Activated CD4-positive, alpha-beta T cell treated with anti-CD3 and anti-CD28 coated beads, Interleukin-2, amount 50 U/mL, for 24 hours (primary cell): Measurements from ENCODE around the gene MYO5B.

Experiments used
- DNase-seq, 2 donors: peaks; one replicate each; pipeline ENCODE4 v3.0.0-alpha.2; 2020; ENCODE audit warnings: low read depth in 1 of 2, low spot score in 1 of 2

The MYO5B gene

GRCh38 chr18:49926106-49926745 is 268.7 kb downstream of the MYO5B start:
- no peak for DNase-seq

DNA sequence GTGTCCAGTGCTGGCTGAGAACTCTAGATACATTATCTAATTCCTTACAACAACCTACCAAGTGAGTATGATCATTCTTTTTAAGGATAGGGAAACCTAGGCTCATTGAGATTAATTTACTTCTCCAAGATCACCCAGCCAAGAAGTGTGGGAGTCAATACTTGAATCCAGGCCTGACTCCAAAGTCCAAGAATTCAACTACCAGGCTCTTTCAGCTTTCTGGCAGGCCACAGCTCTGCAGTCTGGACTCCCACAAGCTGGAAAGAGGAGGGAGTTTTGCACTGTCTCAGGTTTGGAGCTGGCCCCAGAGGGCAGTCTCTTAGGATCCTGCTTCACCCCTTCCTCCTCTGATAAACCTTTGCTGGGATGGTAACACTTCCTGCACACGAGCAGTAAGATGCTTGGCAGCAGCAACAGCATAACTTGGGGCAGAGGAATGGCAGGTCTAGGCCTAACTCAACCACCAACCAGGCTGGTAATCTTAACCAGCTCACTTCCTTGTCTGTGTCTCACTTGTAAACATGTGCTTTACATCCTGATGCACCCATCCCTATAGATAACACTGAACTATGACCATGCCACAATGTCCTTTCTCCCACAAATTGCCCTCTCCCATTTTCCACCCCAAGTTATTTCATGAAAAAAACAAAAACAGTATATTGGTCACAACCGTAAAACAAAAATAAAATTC is 270.5 kb downstream of the MYO5B start:
- DNase-seq, result no peak

GRCh38 chr18:49922228-49922627 is 272.7 kb downstream of the MYO5B start:
- DNase-seq, result no peak

DNA sequence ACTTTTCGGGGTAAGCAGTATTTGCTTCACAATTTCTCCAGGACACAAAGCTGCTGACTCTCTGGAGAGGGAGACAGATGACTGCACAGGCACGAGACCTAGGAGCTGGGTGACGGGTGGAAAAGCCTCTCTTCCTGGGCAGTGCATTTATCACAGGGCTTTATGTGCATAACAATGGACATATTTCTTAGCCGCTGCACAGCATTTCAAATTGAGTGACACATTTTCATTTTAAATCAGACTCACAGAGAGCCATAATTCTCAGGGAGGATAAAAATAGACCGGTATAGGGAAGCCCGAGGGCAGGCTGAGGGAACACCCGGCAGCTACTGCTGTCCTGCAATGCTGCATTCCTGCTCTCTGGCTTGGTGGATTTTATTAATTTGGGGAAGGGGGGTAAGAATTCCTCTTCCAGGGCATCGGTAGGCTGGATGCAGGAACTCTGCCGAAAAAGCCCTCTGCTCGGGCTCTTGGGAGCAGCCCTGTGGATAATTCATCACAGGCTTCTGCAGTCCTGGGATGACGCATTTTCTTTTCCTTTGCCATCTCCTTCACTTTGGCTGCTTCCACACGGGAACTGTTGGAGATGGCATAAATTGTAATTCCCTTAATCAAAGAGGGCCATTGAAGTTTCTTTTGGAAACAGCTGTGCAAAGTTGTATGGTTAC is 273.5 kb downstream of the MYO5B start:
- DNase-seq, result no peak

GRCh38 chr18:49920731-49921130 is 274.2 kb downstream of the MYO5B start:
- DNase-seq, result no peak

- no peak for DNase-seq
Observed at GRCh38 chr18:49917742-49918141, 277.2 kb downstream of the MYO5B start.

GRCh38 chr18:49915352-49915751 is 279.6 kb downstream of the MYO5B start:
- no peak for DNase-seq

- no peak for DNase-seq
Observed at GRCh38 chr18:49913221-49913620, 281.7 kb downstream of the MYO5B start.

- no peak for DNase-seq
Observed at GRCh38 chr18:49911427-49911826, 283.5 kb downstream of the MYO5B start.

GRCh38 chr18:49910986-49911385 is 284.0 kb downstream of the MYO5B start:
- DNase-seq, result no peak

DNA sequence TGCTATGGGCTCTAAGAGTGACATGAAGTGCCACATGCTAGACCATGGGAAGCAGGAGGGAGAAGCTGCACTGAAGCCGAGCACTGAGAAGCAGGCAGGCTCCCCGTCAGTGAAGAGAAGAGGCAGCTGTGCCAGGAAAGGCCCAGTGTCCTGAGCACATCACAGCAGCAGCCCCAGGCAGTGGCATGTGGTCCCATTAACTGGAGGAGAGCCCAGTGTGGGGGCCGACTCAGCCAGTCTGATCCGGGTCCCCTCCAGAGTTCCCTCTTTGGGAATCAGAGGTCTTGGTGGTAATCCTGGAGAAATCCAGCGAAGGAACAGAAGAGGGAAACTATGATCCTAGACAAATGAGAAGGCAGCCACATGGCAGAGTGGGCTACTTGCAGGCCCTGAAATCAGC is 284.9 kb downstream of the MYO5B start:
- DNase-seq, result no peak

DNA sequence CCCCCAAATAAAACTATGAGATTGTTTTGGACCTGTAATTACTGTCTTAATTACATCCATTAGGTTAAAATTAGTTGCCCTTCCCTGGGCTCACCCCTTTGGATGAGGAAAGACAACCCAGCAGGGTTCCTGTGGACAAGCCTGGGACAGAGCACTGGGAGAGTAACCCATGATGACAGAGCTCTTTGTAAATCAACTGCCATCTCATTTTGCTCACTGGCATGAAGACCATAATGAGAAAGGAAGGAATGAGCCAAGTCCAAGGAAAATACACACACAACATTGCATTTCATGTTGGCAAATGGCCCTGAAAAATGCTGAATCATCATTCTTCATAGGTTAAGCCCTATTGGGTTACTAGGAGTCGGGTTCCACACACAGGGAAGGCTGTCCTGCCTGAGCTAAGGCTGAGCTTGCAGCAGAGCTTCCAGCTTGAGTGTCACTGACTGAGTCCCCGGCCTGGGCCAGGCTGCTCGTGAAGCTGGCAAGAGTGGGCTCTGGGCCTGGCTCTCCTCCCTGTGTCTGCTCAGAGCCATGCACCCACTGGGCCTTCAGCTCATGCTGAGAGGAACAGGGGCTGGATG is 287.5 kb downstream of the MYO5B start:
- no peak for DNase-seq

DNA sequence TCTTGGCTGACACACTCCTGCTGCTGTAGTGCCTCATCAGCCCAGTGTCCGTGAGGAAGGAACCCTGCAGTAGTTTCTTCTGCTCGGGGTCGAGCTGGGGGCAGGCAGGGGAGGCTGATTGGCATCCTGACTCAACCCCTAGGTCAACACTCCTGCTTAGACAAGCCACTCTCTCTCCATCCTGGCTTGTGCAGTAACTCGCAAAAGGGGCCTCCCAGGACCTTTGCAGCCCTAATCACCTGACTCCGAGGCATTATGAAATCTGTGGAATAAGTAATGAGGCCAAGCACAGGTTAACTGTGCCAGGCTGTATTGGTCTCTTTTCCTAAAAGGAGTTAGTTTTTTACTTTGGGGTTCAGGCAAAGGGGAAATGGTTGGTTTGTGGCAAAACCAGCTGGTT is 289.2 kb downstream of the MYO5B start:
- DNase-seq, result no peak

DNA sequence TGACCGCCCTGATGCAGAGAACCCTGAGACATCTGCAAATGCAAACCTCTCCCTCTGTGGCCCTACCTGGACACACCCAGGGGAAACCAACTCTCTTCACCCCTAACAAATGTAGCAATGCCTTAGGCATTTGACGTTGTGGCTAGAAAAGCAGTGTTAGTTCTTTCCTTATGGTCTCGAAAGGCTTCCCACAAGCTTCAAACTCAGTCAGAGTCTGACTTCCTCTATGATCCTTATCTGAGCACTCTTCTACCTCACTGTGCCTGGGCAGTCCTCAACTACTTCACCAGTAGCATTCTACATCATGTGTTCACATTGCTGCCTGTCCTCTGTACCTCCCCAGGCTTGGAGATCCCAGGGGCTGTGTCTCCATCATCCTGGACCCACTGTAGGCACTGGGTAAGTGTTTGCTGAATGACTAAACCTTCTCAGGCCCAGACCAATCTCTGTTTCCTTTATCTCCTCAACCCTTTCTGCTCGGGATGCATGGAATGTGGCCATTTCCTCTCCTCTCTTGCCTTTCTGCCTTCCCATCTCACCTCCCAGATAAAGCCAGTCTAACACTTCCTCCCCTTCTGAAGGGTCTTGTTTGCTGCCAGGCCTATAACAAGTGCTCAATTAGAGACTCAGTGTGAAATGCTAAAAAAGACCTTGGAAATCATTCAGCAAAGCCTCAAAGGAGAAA is 289.9 kb downstream of the MYO5B start:
- DNase-seq, result no peak

DNA sequence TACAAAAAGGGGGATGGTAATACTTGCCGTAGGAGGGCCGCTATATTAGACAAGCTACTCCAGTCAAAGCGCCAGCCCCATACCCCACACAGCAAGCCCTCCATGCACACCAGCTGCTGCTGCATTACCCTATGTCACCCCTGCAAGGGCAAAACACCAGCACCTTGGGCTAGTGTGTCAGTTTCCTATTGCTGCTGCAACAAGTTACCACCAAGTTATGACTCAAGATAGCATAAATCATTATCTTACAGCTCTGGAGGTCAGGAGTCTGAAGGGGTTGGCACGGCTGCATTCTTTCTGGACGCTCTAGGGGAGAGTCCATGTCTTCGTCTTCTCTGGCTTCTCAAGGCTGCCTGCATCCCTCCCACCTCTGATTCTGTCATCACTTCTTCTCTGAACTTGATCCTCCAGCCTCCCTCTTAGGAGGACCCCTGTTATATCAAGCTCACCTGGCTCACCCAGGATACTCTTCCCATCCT is 293.0 kb downstream of the MYO5B start:
- no peak for DNase-seq

- DNase-seq, result no peak
Observed at GRCh38 chr18:49899657-49900330, 295.2 kb downstream of the MYO5B start.

DNA sequence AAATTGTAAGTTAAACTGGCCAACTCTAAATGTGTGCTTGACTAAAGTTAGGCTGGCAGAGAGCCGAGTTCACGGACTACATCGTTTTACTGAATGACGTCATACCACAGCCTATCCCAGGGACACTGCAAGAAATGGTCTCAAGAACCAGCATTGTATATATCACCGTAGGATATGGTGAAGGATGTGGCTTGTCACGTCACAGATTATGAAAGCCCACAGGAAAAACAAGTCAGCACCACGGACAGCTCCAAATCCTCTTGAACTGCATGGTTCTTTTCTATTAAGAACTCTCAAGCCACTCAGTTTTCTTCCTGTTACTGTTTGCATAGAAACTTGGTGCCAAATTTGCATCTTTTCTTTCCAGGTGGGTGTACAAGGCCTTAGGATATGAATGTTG is 296.5 kb downstream of the MYO5B start:
- DNase-seq, result peak; percentile 11 to 21

GRCh38 chr18:49894517-49895226 is 300.3 kb downstream of the MYO5B start:
- no peak for DNase-seq

DNA sequence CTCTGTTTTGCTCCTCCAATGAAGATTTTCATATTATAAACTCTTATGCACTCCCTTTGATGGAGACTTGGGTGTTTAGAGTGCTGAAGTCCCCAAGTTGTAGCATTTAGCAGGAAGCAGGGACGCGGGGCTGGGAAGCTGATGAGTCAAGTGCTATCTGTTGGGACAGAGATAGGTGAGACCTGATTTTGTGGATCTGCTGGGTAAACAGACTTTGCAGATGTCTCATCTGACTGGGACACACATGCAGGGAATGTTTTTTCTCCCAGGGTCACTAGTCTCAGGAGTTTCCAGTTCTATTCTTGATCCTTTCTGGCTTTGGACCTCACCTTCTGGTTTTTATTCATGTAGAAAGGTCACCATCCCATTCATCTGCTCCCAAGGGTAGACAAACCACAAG is 301.9 kb downstream of the MYO5B start:
- no peak for DNase-seq
